Cardiac muscle cell (in vitro differentiated cells and primary cell): ENCODE measurements around the gene ULK3. TPM values are rescaled to one million over a fixed set of nuclear protein-coding genes. Genes with fewer than 3 reads are reported as not detected.

ENCODE experiments used
- DNase-seq, 2 donors: peaks; one replicate each; pipeline versions ENCODE4 v3.0.0 to v3.0.0-alpha.2; 2010 to 2017; ENCODE audit warnings: low read depth in 1 of 2, low spot score in 1 of 2
- H3K27ac ChIP-seq: fragments of 200-600 bp; sonication (generic); 2 replicates; pipeline ENCODE4 v1.5.1; 2016
- H3K27me3 ChIP-seq: fragments of 200-600 bp; sonication (generic); 2 replicates; pipeline ENCODE4 v1.6.0; 2016; ENCODE audit warnings: control low read depth
- H3K36me3 ChIP-seq: fragments of 200-600 bp; sonication (generic); 2 replicates; pipeline ENCODE4 v1.5.1; 2016; ENCODE audit warnings: control low read depth
- H3K4me1 ChIP-seq: fragments of 200-600 bp; sonication (generic); 2 replicates; pipeline ENCODE4 v1.8.1; 2017; ENCODE audit warnings: low read depth, mild to moderate bottlenecking, mixed run types
- H3K4me3 ChIP-seq: fragments of 200-600 bp; sonication (generic); 2 replicates; pipeline ENCODE4 v1.5.1; 2016; ENCODE audit warnings: mild to moderate bottlenecking
- H3K9me3 ChIP-seq: fragments of 200-600 bp; sonication (generic); 2 replicates; pipeline ENCODE4 v1.5.1; 2017; ENCODE audit warnings: low read depth, mild to moderate bottlenecking, control low read depth
- polyA plus RNA-seq: library from polyadenylated mRNA; unstranded; fragments of >200 nt; fragmentation: Nextera tagmentation; extraction: Ambion mirVana; gene quantifications from 2 replicates; pipeline ENCODE4 v1.2.1, GENCODE V29; 2016
- total RNA-seq: library from RNA; depleted of rRNA; stranded (reverse); fragments of >200 nt; gene quantifications from 2 replicates; pipeline ENCODE4 v1.2.3, GENCODE V29; 2016
- TF ChIP-seq, protein P1 (sequence below): IDR thresholded peaks from 2 replicates; pipeline ENCODE4 v1.5.1; 2012; ENCODE audit warnings: low read depth, mild to moderate bottlenecking, low read length

The ULK3 gene
- total and polyA plus RNA-seq, 2 experiments from 2014 or later, result 39.5 to 54.6 TPM

DNA sequence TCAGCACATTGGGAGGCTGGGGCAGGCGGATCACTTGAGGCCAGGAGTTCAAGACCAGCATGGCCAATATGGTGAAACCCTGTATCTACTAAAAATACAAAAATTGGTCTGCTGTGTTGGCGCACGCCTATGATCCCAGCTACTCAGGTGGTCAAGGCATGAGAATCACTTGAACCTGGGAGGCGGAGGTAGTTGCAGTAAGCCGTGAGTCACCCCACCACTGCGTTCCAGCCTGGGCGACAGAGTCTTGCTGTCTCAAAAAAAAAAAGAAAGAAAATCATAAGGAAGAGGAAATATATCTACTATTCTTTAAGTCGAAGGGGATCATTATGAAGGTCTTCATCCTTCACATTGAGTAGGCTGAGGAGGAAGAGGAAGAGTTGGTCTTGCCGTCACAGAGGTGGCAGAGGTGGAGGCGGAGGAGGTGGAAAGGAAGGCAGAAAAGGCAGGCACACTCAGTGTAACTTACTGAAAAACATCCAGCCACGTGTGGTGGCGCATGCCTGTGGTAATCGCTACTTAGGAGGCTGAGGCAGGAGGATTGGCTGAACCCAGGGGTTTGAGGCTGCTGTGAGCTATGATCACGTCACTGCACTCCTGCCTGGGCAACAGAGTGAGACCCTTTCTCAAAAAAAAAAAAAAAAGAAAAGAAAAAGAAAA lies 46.9 kb downstream of the ULK3 start:
- Histone ChIP-seq H3K36me3 (peaks cover 9% of the 10 kb centered on the region), H3K4me3 (no peak overlapping the region), H3K4me1 (no peaks in the 10 kb centered on the region), H3K27me3 (no peaks in the 10 kb centered on the region), H3K27ac (no peak overlapping the region), H3K9me3 (no peaks in the 10 kb centered on the region)
- TF ChIP-seq, protein P1, sequence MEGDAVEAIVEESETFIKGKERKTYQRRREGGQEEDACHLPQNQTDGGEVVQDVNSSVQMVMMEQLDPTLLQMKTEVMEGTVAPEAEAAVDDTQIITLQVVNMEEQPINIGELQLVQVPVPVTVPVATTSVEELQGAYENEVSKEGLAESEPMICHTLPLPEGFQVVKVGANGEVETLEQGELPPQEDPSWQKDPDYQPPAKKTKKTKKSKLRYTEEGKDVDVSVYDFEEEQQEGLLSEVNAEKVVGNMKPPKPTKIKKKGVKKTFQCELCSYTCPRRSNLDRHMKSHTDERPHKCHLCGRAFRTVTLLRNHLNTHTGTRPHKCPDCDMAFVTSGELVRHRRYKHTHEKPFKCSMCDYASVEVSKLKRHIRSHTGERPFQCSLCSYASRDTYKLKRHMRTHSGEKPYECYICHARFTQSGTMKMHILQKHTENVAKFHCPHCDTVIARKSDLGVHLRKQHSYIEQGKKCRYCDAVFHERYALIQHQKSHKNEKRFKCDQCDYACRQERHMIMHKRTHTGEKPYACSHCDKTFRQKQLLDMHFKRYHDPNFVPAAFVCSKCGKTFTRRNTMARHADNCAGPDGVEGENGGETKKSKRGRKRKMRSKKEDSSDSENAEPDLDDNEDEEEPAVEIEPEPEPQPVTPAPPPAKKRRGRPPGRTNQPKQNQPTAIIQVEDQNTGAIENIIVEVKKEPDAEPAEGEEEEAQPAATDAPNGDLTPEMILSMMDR, result no peak
- no peak for DNase-seq

DNA sequence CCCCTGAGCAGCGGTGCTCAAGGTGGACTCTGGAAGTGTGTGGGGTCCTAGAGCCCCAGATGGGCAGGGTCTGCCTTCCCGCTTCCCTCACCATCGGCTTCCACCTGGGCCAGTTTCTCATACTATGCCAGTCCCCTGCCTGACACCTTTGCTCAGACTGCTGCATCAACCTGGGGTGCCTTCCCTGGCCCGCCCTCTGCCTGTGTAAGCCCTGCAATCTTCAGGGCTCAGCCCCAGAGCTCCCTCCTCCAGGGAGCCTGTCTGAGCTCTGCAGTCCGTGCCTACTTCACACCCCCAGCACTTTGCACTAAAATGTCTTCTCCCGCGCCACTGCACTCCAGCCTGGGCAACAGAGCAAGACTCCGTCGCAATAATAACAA lies 48.0 kb downstream of the ULK3 start:
- no peak for DNase-seq
- H3K27me3 ChIP-seq, result no peaks in the 10 kb centered on the region
- no peak overlapping the region for H3K27ac ChIP-seq
- no peak overlapping the region for H3K4me3 ChIP-seq
- H3K4me1 ChIP-seq, result peaks cover 7% of the 10 kb centered on the region
- peaks cover 5% of the 10 kb centered on the region for H3K36me3 ChIP-seq
- TF ChIP-seq, protein P1, result no peak
- H3K9me3 ChIP-seq, result no peaks in the 10 kb centered on the region

DNA sequence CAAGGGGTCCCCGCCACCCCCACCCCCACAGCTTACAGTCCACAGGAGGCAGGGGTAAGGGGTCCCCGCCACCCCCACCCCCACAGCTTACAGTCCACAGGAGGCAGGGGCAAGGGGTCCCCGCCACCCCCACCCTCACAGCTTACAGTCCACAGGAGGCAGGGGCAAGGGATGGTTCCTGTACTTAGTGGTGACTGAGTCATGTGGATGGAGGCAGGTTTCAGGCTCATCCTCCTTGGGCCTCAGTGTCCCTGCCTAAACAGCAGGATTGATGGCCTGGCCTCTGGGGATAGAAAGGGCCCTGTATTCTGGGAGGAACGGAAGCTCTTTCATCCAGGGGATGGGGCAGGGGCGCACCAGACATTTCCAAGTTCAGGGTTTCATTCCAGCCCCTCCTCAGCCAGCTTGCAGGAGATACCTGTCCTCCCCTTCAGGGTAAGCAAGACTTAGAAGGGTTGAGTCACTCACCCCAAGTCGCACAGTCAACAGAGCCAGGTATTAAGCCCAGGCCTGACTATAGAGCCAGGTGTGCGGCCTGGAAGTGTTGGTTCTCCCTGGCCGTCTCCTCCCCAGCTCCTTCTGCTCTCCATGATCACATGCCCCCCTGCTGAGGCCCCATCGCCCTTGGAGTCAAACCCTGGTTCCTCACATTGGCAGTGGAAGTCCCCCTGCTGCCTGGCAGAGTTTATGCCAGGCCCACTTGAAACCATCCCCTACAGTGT lies 48.5 kb downstream of the ULK3 start:
- Histone ChIP-seq H3K27ac (no peak overlapping the region), H3K4me3 (no peak overlapping the region), H3K4me1 (peaks cover 13% of the 10 kb centered on the region), H3K36me3 (peaks cover 2% of the 10 kb centered on the region), H3K9me3 (no peaks in the 10 kb centered on the region), H3K27me3 (no peaks in the 10 kb centered on the region)
- TF ChIP-seq, protein P1, result no peak
- DNase-seq, result no peak

DNA sequence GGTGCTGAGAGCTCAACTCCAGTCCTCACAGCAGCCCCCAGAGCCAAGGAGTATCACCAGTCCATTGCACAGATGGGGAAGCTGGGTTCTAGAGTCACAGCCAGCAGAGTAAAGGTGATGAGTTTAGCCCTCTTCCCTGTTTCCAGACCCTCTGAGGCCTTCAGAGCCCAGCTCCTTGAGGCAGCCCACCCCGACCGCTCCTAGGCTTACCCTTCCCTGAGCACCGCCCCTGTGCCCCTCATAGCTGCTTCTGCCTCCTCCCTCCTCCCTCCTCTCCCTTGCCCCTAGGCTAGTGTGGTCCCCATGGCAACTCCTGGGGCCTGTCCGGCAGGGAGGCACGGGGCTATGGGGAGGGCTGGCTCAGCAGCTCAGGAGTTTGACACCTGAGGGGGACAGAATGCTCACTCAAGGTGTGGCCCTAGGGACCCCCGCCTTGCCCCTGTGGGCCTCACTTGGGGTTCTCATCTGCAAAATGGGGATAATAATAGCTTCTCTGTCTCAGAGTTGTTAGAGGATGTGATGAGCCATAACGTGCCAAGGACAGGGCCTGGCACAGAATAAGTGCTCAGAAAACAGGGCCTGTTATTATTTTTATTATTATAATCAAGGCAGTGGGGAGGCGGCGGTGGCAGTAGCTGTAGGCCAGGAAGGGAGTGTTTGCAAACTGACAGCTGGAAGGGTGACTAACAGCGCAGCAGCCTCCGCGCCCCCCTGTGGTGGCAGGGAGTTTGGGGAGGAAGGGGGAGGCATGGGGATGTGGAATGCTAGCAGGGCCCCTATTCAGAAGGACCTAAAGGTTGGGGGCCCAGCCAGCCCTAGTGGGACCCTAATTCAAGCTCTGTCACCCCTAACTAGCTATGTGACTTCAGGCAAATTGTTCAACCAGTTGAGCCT lies 49.6 kb downstream of the ULK3 start:
- TF ChIP-seq, protein P1, result peak; percentile 37
- DNase-seq, result peak in 1 of 2 donors; percentile 30
- Histone ChIP-seq H3K4me3 (no peak overlapping the region), H3K36me3 (no peaks in the 10 kb centered on the region), H3K27ac (no peak overlapping the region), H3K4me1 (peaks cover 18% of the 10 kb centered on the region), H3K9me3 (no peaks in the 10 kb centered on the region), H3K27me3 (no peaks in the 10 kb centered on the region)

DNA sequence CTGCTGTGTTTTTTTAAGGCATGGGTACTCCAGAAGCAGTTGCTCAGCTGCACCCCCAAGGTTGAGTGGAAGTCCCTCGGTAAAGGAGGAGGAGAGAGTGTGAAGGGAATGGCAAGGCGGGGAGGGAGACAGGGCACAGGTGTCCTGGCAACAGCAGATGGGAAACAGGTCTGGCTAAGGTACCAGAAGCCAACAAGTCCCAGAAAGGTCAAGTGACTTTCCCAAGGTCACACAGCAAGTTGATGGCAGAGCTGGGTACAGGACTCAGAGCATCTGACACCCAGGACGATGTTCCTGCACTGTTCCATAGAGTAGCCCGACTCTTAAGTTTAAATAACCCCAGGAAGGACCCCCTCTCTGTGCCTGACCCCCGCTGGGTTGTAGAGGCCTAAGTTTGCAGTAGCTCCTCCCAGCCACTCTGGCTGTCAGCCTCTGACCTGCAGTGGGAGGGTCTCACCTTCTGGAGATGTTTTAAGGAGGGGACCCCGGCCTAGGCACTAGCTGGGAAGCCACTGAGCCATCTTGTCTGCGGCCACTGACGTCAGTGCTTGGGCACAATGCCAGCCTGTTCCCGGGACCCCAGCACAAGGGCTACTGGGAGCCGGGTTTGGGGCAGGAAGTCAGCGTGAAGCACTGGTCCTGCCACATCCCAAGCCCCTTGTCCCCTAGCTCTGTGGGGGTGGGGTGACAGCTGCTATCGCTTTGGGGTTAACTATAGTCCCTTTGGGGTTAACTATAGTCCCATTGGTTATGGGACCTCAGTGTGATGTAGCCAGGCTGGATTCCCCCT lies 50.5 kb downstream of the ULK3 start:
- Histone ChIP-seq H3K4me1 (peaks cover 21% of the 10 kb centered on the region), H3K36me3 (no peaks in the 10 kb centered on the region), H3K9me3 (no peaks in the 10 kb centered on the region), H3K27ac (no peak overlapping the region), H3K4me3 (no peak overlapping the region), H3K27me3 (no peaks in the 10 kb centered on the region)
- TF ChIP-seq, protein P1, result no peak
- DNase-seq, result no peak
